Measurements from ENCODE around the gene SUDS3.

GRCh38 chr12:118402251-118402650 lies 25.9 kb downstream of the SUDS3 start:
- no peak for TF ChIP-seq REST (IDR thresholded peaks at IDR 0.05; ENCODE audit: insufficient replicate concordance, low read depth)
- TF ChIP-seq, protein P1, sequence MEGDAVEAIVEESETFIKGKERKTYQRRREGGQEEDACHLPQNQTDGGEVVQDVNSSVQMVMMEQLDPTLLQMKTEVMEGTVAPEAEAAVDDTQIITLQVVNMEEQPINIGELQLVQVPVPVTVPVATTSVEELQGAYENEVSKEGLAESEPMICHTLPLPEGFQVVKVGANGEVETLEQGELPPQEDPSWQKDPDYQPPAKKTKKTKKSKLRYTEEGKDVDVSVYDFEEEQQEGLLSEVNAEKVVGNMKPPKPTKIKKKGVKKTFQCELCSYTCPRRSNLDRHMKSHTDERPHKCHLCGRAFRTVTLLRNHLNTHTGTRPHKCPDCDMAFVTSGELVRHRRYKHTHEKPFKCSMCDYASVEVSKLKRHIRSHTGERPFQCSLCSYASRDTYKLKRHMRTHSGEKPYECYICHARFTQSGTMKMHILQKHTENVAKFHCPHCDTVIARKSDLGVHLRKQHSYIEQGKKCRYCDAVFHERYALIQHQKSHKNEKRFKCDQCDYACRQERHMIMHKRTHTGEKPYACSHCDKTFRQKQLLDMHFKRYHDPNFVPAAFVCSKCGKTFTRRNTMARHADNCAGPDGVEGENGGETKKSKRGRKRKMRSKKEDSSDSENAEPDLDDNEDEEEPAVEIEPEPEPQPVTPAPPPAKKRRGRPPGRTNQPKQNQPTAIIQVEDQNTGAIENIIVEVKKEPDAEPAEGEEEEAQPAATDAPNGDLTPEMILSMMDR (IDR thresholded peaks at IDR 0.05; ENCODE audit: insufficient read depth, low read length): no peak
- TF ChIP-seq POLR2AphosphoS5 (IDR thresholded peaks at IDR 0.05; ENCODE audit: low read depth): no peak
- no peak for TF ChIP-seq GABPA (IDR thresholded peaks at IDR 0.05; ENCODE audit: low read depth)

Measured in HL-60 (cell line).